Astrocyte of the spinal cord (primary cell): Measurements from ENCODE around the gene ASCL5.

ENCODE experiments used
- DNase-seq: peaks from one replicate; pipeline ENCODE4 v3.0.0; 2011; ENCODE audit warnings: low read depth, low spot score
- H3K4me3 ChIP-seq: 2 replicates; pipeline ENCODE4 v1.5.1; 2011; ENCODE audit warnings: low read depth, mild to moderate bottlenecking, low read length, moderate library complexity
- in situ Hi-C: cut with HindIII; loops from 2 replicates; pipeline ENCODE4 v1.10.0; 2017; ENCODE audit warnings: low sequenced_read_pairs
- TF ChIP-seq, protein P1 (sequence below): IDR thresholded peaks from 2 replicates; pipeline ENCODE4 v1.5.1; 2012; ENCODE audit warnings: low read depth, mild to moderate bottlenecking, low read length, inconsistent platforms

The ASCL5 gene

DNA sequence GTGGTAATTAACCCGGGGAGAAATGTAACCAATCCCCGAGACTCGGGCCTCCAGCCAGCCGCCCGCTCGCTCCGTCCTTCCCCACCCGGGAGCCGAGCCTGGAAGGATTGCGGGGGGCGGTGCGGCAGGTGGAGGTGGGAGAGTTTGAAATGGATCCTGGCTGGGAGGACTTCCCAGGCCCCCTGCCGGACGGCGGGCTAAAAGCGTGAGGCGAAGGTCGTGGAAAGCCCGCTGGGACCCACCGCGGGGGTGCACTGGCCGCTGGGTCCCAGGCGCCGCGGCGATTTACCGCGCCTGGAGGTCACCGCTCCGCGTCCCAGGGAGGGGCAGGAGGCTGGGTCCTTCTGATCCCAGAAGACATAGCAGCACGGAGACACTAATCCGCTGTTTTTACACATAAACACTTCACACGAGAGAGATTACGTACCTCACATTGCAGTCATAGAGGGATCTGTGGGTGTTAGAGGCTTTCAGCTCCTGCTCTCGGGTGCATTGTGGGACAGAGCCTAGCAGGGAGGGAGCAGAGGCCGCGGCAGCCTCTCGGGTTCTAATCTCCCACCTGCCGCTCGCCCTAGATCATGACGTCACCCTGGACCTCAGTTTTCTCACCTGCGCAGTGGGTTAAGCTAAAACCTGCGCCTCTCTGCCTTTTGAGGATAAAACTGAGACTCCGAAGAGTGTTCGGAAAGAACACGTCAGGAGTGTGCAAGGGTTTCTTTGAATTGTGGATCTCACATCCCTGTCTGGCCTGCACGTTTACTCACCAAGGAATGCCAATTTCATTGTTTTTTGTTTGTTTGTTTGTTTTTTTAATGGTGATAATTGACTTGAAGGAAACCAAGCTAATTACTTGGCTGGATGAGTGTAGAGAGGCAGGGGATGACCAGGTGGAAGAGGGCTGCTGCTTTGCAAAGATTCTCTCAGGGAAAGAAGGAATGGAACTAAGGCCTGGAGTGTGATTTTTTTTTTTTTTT lies 44.4 kb upstream of the ASCL5 start:
- in situ Hi-C loops: no loop called here
- TF ChIP-seq, protein P1, sequence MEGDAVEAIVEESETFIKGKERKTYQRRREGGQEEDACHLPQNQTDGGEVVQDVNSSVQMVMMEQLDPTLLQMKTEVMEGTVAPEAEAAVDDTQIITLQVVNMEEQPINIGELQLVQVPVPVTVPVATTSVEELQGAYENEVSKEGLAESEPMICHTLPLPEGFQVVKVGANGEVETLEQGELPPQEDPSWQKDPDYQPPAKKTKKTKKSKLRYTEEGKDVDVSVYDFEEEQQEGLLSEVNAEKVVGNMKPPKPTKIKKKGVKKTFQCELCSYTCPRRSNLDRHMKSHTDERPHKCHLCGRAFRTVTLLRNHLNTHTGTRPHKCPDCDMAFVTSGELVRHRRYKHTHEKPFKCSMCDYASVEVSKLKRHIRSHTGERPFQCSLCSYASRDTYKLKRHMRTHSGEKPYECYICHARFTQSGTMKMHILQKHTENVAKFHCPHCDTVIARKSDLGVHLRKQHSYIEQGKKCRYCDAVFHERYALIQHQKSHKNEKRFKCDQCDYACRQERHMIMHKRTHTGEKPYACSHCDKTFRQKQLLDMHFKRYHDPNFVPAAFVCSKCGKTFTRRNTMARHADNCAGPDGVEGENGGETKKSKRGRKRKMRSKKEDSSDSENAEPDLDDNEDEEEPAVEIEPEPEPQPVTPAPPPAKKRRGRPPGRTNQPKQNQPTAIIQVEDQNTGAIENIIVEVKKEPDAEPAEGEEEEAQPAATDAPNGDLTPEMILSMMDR: peak; percentile 42
- peak; percentile 43 for DNase-seq

DNA sequence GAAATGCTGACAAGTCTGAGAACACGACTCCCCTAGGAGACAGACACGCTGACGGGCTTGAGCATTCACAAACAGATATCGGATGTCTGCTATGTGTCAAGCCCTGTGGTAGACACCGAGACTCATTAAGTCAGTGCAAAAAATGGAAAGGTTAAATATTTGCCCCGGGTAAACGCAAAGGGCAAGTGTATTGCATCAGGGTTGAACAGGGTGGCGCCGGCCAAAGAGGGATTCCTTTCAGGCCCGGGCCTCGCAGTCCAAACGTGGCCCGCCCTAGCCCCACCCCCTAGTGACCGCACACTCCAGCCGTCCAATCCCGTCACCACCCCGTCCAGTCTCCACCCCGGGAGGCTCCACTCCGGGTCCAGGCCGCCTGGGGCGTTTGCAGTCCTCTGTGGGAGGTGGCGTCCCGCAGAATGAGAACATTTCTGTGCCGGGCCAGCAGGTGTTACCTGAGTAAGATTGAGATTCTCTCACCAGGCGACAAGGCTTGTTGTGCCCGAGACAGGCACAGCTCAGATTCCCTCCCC lies 43.6 kb upstream of the ASCL5 start:
- peak; percentile 87 for DNase-seq
- in situ Hi-C loops: no loop called here
- TF ChIP-seq, protein P1: no peak
- H3K4me3 ChIP-seq: peak overlapping the region; percentile 52

More for the DNA sequence above, 44.4 kb upstream of the ASCL5 start:
- peak overlapping the region; percentile 52 for H3K4me3 ChIP-seq

DNA sequence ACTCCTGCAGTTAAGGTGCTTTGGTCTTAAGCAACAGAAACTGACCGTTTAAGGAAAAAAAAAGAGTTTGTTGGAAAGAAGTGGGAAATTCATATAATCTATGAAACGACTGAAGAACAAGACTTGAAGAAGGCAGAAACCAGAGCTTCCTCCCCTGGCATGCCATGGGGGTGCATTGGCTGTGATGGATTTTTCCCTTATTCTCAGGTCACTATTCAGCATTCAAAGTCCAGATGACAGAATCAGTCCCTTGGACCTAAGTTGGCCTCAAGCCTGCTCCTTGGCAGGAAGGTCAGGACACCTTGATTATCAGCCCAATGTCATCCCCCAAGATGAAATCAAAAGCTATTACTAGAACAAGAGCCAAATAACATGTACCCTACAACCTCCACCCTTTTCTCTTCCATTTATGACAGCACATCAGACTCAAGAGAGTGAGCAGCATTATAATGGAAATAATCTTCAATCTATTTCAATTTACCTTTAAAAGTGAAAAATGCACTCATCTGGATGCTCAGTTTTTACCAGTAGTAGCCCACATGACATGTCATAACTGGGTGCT lies 43.1 kb upstream of the ASCL5 start:
- TF ChIP-seq, protein P1: no peak
- no peak for DNase-seq
- H3K4me3 ChIP-seq: peak overlapping the region; percentile 52
- in situ Hi-C loops: no loop called here

DNA sequence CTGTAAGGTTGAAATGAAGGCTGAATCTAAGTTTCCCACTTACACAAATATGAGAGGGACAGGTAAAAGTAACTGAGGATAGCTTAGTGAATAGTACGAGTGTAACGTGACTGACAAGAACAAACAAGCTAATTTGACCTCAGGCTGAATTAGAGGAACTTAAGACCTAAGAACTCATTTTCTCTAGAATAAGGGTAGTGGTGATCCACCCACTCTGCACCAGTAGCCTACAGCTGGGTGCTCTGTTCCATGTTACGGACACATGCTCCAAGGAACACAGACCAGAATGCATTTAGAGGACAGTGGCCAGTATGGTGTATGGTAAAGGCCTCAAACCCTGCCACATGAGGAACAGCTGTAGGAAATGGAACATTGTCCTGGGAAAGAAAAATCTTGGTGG lies 42.2 kb upstream of the ASCL5 start:
- H3K4me3 ChIP-seq: no peak overlapping the region
- in situ Hi-C loops: no loop called here
- TF ChIP-seq, protein P1: no peak
- no peak for DNase-seq

GRCh38 chr1:201167041-201167991 lies 40.3 kb upstream of the ASCL5 start:
- in situ Hi-C loops: no loop called here
- no peak overlapping the region for H3K4me3 ChIP-seq
- no peak for DNase-seq
- TF ChIP-seq, protein P1: no peak

GRCh38 chr1:201164645-201165044 lies 37.7 kb upstream of the ASCL5 start:
- TF ChIP-seq, protein P1: no peak
- in situ Hi-C loops: no loop called here
- DNase-seq: no peak

More at GRCh38 chr1:201164645-201165044, 37.7 kb upstream of the ASCL5 start:
- no peak overlapping the region for H3K4me3 ChIP-seq
